SW 1271 (cell line): Measurements from ENCODE around the gene NKX1-1.
"Not testable (repeated sequence)": the region's sequence is repeated elsewhere in the genome, so short reads cannot be mapped to it uniquely, and the experiment has no call there.

Source experiments
- DNase-seq, 2 experiments: peaks; one replicate each; lab custom pipeline; 2025; lab: John Stamatoyannopoulos, UW

The NKX1-1 gene

GRCh38 chr4:1406394-1406980, at the start of gene NKX1-1:
Gene NKX1-1 (minus strand): TSS chr4:1406442. CDS start chr4:1406442, 0 bp downstream.
- no peak for DNase-seq

- no peak for DNase-seq
These were observed 47.5 kb upstream of the NKX1-1 start for GRCh38 chr4:1453731-1454130.

DNA sequence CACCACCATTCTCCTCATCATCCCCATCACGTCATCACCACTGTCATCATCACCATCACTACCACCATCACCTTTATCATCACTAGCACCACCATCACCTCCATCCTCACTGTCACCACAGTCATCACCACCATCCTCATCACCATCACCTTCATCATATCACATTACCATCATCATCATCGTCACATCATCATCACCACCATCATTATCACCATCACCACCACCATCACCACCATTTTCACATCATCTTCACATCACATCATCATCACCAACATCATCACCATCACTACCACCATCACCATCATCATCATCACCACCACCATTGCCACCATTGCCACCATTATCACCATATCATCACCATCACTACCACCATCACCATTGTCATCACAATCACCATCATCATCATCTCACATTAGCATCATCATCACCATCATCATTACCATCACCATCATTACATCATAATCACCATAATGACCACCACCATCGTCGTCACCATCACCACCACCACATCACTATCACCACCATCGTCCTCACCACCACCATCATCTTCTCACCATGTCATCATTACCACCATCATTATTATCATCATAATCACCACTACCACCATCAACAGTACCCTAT, 46.3 kb upstream of the NKX1-1 start:
- no peak for DNase-seq

DNA sequence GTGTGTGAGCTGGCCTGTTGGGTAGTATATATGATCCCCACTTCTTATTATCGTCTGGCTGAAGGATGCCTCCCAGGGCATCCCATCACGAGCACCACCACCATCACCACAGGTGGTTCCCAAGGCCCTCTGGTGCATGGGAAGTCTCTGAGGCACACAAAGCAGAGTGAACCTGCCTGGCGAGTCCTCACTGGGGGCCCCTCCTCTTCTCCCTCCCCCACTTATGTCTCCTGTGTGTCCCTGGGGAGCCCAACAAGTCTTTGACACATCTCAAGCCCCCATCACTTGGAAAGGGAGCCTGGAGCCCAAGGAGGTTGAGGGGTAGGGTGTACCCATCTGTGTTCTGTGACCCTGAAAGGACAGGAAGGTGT, 45.5 kb upstream of the NKX1-1 start:
- no peak for DNase-seq

DNA sequence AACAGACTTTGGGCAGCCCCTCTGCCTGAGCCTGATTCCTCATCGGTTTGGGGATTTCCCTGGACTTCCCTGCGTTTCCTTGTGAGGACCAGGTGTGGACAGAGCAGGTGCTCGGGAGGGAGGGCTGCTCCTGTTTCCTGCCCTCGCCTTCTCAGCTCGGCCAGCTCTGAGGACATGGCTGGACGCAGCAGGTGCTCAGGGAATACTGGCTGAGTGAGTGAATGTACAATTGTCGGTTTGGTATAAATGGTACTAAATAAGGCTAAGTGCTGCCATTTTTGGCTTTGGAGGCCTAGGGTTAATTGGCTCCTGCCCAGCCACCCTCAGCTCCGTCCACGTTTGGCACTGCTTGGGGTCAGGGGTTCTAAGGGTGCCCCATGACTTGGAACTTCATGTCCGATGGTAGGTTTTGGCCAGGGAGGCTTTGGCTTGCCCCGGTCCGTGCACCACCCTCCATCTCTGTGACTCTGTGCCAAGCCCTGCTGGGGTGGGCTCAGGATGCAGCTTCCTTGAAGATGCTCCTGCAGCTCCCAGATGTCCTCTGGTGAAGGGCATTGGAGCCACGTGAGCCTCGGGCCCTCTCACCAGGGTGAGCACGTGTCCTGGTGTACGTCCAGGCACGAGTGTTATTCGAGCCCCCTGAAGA, 45.0 kb upstream of the NKX1-1 start:
- no peak for DNase-seq

GRCh38 chr4:1449833-1450741, 43.8 kb upstream of the NKX1-1 start:
- no peak for DNase-seq

- DNase-seq, result no peak
These were observed 43.2 kb upstream of the NKX1-1 start for GRCh38 chr4:1449475-1449832.

GRCh38 chr4:1448589-1449420, 42.6 kb upstream of the NKX1-1 start:
- DNase-seq, result no peak

GRCh38 chr4:1447676-1448588, 41.7 kb upstream of the NKX1-1 start:
- no peak for DNase-seq

DNA sequence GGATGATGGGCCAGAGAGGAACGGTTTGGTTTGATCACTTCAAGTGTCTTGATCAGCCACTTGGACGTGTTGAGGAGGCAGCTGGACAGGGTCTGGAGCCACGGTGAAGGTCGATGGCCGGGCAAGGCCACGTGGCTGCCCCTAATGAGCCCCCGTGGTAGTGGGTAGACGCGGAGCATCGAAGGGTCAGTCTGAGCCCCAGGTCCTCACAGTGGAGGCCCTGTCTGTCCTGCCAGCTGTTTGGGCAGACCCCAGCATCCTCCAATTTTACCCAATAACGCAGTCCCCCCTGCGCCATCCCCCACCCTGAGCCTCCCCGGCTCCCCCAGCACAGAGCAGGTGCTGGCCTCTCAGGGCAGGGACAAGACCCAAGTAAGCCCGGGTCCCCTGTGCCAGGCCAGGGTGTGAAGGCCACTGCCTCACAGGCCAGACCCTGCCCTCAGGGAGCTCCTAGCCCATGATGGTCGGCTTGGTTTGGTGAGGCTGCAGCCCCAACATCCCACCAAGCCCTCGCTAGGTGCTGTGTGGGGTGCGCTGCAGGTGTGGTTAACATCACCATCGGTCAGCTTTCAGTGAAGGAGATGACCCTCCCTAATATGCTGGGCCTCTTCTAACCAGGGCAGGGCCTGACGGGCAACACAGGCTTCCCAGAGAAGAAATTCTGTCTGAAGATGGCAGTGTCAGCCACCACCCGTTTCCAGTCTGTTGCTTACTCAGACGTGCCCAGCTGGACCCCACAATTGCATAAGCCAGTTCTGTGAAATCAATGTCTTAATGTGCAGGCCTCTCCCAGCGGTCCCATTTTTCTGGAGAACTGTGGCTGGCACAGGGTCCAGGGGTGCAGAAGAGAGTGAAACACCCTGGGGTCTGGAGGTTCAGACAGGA, 40.5 kb upstream of the NKX1-1 start:
- no peak for DNase-seq

DNA sequence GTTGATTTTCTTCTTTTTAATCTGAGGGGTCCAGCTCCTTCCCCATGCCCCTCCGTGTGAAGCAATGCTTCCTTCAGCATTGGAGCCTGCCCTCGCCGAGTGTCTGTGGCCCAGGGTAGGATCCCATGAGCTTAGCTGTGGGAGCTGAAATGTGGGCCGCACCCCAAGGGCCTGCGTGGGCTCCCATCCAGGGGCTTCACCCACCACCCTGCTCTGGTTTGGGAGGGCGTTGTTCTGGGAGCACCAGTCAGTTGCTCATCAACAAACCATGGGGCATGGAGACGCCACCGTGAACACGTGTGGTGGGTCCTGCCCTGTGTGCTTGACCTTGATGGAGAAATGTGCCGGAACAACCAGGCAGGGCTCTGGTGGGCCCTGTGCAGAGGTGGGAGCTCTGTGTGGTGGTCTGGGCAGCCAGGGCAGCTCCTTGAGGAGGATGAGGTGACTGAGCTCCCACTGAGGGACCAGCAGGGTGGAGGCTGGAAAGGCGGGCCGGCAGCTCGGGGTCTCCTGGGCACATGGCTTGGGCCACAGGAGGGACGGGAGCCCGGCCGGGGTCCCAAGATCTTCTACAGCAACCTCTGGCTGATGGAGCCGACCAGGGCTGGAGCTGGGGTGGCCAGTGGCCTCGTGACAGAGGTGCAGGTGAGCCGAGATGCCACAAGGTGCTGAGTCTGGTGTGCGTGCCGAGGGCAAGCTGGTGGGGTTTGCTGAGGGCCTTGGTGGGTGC, 39.6 kb upstream of the NKX1-1 start:
- DNase-seq, result no peak

- DNase-seq, result not testable (repeated sequence)
These were observed 37.5 kb upstream of the NKX1-1 start for GRCh38 chr4:1443688-1444172.

GRCh38 chr4:1427010-1427409, 20.8 kb upstream of the NKX1-1 start:
- DNase-seq, result no peak

DNA sequence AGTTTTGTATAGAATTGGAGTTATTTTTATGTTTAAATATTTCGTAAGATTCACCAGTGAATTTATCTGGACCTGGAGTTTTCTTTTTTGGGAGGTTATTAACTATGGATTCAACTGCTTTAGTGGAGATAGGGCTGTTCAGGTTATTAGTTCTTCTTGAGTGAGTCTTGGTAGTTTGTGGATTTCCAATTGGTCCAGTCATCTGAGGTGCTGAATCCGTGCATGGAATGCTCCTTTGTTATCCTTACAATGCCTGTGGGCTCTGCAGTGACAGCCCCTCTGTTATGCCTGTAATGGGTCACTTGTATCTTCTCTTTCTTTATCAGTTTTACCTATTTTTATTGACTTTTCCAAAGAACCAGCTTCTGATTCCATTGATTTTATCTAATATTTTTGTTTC, 15.4 kb upstream of the NKX1-1 start:
- DNase-seq, result no peak

DNA sequence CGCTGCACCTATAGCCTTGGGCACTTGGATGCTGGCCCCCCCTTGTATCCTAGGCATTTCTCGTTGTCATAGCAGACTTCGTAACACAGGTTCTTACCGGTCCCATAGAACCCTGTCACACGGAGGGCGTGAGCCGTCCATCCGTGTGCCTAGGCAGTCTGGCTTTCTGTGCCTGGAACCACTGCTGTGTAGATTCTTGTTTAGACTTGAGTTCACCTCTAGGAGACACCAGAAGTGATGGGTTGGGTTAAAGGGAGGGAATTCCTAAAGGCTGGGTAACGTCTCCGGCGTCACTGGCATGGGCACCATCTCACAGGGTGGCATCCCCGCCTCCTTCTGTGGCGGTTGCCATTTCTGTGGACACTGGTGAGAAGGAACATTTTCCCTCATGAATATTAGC, 13.5 kb upstream of the NKX1-1 start:
- DNase-seq, result no peak

GRCh38 chr4:1418494-1419285, 12.4 kb upstream of the NKX1-1 start:
- DNase-seq, result no peak

DNA sequence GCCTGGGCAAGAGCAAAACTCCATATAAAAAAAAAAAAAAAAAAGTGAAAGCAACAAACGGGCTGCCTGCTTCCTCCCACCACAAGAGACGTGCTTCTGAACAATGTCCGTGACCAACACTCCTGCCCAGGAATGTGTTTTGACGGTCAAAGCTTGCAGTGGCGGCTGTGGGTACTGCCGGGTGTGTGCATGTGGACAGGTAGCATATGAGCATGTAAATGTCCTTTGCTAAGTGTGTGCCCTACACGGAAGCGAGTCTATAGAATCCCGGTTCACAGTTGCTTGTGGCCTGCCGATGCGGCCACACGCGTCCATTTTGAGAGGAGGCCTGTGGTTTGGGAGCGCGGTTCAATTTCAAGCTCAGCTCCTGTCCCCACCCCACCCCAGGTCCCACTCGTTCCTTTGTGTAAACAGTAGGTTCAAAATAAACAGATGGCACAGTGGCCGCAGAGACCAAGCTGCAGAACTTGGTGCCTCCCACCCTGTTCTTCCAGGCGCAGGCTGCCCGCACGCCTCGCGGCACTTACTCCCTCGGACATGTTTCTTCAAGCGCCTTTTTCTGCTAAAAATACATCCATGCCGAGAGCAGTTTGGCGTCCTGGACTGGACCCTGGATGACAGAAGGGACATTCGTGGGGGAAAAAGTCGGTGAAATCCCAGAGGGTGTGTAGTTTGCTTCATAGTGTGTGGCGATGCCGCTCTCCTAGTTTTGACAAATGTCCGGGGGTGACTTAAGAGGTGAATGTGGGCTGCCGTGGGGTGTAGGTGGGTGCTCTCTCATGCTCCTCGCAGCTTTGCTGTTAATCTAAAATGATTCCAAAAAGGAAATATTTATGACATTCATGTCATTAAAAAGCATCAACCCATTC, 11.5 kb upstream of the NKX1-1 start:
- DNase-seq, result no peak
